Upper lobe of left lung (tissue), 4 donors: ENCODE data around the gene MAP1LC3A.

Source experiments
- CTCF ChIP-seq, 6 experiments: fragments of 450-650 bp in 4 of 6; fragments of 200-600 bp in 2 of 6; sonication (generic) in 2 of 6; IDR thresholded peaks; one replicate each; pipeline ENCODE4 v1.5.1; 2016 to 2019; ENCODE audit warnings: antibody characterized with exemption in 6 of 6
- EP300 ChIP-seq, 4 donors: sonication (generic); formaldehyde crosslinking; IDR thresholded peaks; one replicate each; pipeline ENCODE4 v1.5.1; 2017; ENCODE audit warnings: antibody characterized with exemption in 4 of 4, control low read depth in 2 of 4
- POLR2A ChIP-seq, 4 donors: fragments of 450-650 bp; IDR thresholded peaks; one replicate each; pipeline ENCODE4 v1.5.1; 2016 to 2017; ENCODE audit warnings: antibody characterized with exemption in 4 of 4, mild to moderate bottlenecking in 2 of 4
- POLR2AphosphoS5 ChIP-seq, 2 donors: sonication (generic); formaldehyde crosslinking; IDR thresholded peaks; one replicate each; pipeline ENCODE4 v1.5.1; 2017; ENCODE audit warnings: antibody characterized with exemption in 2 of 2

- no peak for TF ChIP-seq CTCF (IDR thresholded peaks at IDR 0.05)
- no peak for TF ChIP-seq EP300 (IDR thresholded peaks at IDR 0.05)
- TF ChIP-seq POLR2A (IDR thresholded peaks at IDR 0.05): no peak
- no peak for TF ChIP-seq POLR2AphosphoS5 (IDR thresholded peaks at IDR 0.05)
Measured at GRCh38 chr20:34552569-34552968, 5.9 kb upstream of the MAP1LC3A start.
